Measurements from ENCODE around the gene JAM3. TPM values are rescaled to one million over a fixed set of nuclear protein-coding genes. Genes with fewer than 3 reads are reported as not detected.
A peak's percentile ranks its signal among the peaks of the same experiment; 100 is the strongest.

The JAM3 gene
- polyA plus RNA-seq, 4 donors, result 0.67 to 8.5 (median 4.5) TPM

GRCh38 chr11:134041791-134042696 is 26.8 kb upstream of the JAM3 start:
- H3K36me3 ChIP-seq (ENCODE audit: control insufficient read depth in 3 of 3, insufficient read depth in 2 of 3, low read depth in 1 of 3, low read length in 3 of 3), result no peaks in the 10 kb centered on the region
- no peak overlapping the region for H3K4me3 ChIP-seq (ENCODE audit: low read depth in 1 of 3, low read length in 3 of 3)
- 82 to 86% (median 86%) methylated on average over 29 to 30 of the region's 30 CpGs for WGBS, 3 donors
- no peaks in the 10 kb centered on the region for H3K9me3 ChIP-seq (ENCODE audit: control insufficient read depth in 2 of 2, insufficient read depth in 1 of 2, low read depth in 1 of 2, low read length in 1 of 2)
- peaks cover 0 to 16% (median 0%) of the 10 kb centered on the region in 3 donors for H3K27me3 ChIP-seq (ENCODE audit: control insufficient read depth in 3 of 3, insufficient read depth in 3 of 3, low read length in 3 of 3)
- peak overlapping the region in 1 of 3 donors; percentile 71 for H3K27ac ChIP-seq (ENCODE audit: low read depth in 1 of 3, low read length in 2 of 3)
- peaks cover 0 to 18% (median 0%) of the 10 kb centered on the region in 3 donors for H3K4me1 ChIP-seq (ENCODE audit: control insufficient read depth in 3 of 3, insufficient read depth in 2 of 3, low read depth in 1 of 3, low read length in 2 of 3)
- DNase-seq, result no peak
- FAIRE-seq, result no peak

GRCh38 chr11:134043821-134044420 is 25.0 kb upstream of the JAM3 start:
- Histone ChIP-seq H3K4me3 (ENCODE audit: low read depth in 1 of 3, low read length in 3 of 3) (no peak overlapping the region), H3K4me1 (ENCODE audit: control insufficient read depth in 3 of 3, insufficient read depth in 2 of 3, low read depth in 1 of 3, low read length in 2 of 3) (peaks cover 0 to 4% (median 0%) of the 10 kb centered on the region in 3 donors), H3K9me3 (ENCODE audit: control insufficient read depth in 2 of 2, insufficient read depth in 1 of 2, low read depth in 1 of 2, low read length in 1 of 2) (no peaks in the 10 kb centered on the region), H3K27ac (ENCODE audit: low read depth in 1 of 3, low read length in 2 of 3) (no peak overlapping the region), H3K36me3 (ENCODE audit: control insufficient read depth in 3 of 3, insufficient read depth in 2 of 3, low read depth in 1 of 3, low read length in 3 of 3) (no peaks in the 10 kb centered on the region), H3K27me3 (ENCODE audit: control insufficient read depth in 3 of 3, insufficient read depth in 3 of 3, low read length in 3 of 3) (peaks cover 0 to 16% (median 0%) of the 10 kb centered on the region in 3 donors)
- DNase-seq, result no peak
- 89 to 91% (median 91%) methylated on average over 8 to 9 of the region's 9 CpGs for WGBS, 3 donors
- no peak for FAIRE-seq

- Histone ChIP-seq H3K4me3 (ENCODE audit: low read depth in 1 of 3, low read length in 3 of 3) (no peak overlapping the region), H3K27ac (ENCODE audit: low read depth in 1 of 3, low read length in 2 of 3) (no peak overlapping the region), H3K27me3 (ENCODE audit: control insufficient read depth in 3 of 3, insufficient read depth in 3 of 3, low read length in 3 of 3) (peaks cover 0 to 18% (median 0%) of the 10 kb centered on the region in 3 donors), H3K36me3 (ENCODE audit: control insufficient read depth in 3 of 3, insufficient read depth in 2 of 3, low read depth in 1 of 3, low read length in 3 of 3) (no peaks in the 10 kb centered on the region), H3K4me1 (ENCODE audit: control insufficient read depth in 3 of 3, insufficient read depth in 2 of 3, low read depth in 1 of 3, low read length in 2 of 3) (no peaks in the 10 kb centered on the region), H3K9me3 (ENCODE audit: control insufficient read depth in 2 of 2, insufficient read depth in 1 of 2, low read depth in 1 of 2, low read length in 1 of 2) (no peaks in the 10 kb centered on the region)
- DNase-seq (no peak), FAIRE-seq (no peak)
- 80 to 88% (median 85%) methylated on average over 16 of the region's 16 CpGs for WGBS, 3 donors
Observed at GRCh38 chr11:134044514-134045284, 24.2 kb upstream of the JAM3 start.

GRCh38 chr11:134045799-134046635 is 22.9 kb upstream of the JAM3 start:
- Histone ChIP-seq H3K4me3 (ENCODE audit: low read depth in 1 of 3, low read length in 3 of 3) (no peak overlapping the region), H3K36me3 (ENCODE audit: control insufficient read depth in 3 of 3, insufficient read depth in 2 of 3, low read depth in 1 of 3, low read length in 3 of 3) (no peaks in the 10 kb centered on the region), H3K27me3 (ENCODE audit: control insufficient read depth in 3 of 3, insufficient read depth in 3 of 3, low read length in 3 of 3) (peaks cover 0 to 15% (median 0%) of the 10 kb centered on the region in 3 donors), H3K4me1 (ENCODE audit: control insufficient read depth in 3 of 3, insufficient read depth in 2 of 3, low read depth in 1 of 3, low read length in 2 of 3) (peaks cover 0 to 6% (median 0%) of the 10 kb centered on the region in 3 donors), H3K9me3 (ENCODE audit: control insufficient read depth in 2 of 2, insufficient read depth in 1 of 2, low read depth in 1 of 2, low read length in 1 of 2) (no peaks in the 10 kb centered on the region), H3K27ac (ENCODE audit: low read depth in 1 of 3, low read length in 2 of 3) (no peak overlapping the region)
- 64 to 78% (median 76%) methylated on average over 23 to 25 of the region's 25 CpGs for WGBS, 3 donors
- no peak for DNase-seq
- FAIRE-seq, result no peak

GRCh38 chr11:134046681-134047449 is 22.0 kb upstream of the JAM3 start:
- H3K27ac ChIP-seq (ENCODE audit: low read depth in 1 of 3, low read length in 2 of 3), result peak overlapping the region in 1 of 3 donors; percentile 63
- WGBS, 3 donors, result 84 to 86% (median 86%) methylated on average over 30 of the region's 30 CpGs
- DNase-seq, result no peak
- H3K9me3 ChIP-seq (ENCODE audit: control insufficient read depth in 2 of 2, insufficient read depth in 1 of 2, low read depth in 1 of 2, low read length in 1 of 2), result no peaks in the 10 kb centered on the region
- no peaks in the 10 kb centered on the region for H3K36me3 ChIP-seq (ENCODE audit: control insufficient read depth in 3 of 3, insufficient read depth in 2 of 3, low read depth in 1 of 3, low read length in 3 of 3)
- peaks cover 0 to 15% (median 0%) of the 10 kb centered on the region in 3 donors for H3K27me3 ChIP-seq (ENCODE audit: control insufficient read depth in 3 of 3, insufficient read depth in 3 of 3, low read length in 3 of 3)
- FAIRE-seq, result no peak
- no peak overlapping the region for H3K4me3 ChIP-seq (ENCODE audit: low read depth in 1 of 3, low read length in 3 of 3)
- H3K4me1 ChIP-seq (ENCODE audit: control insufficient read depth in 3 of 3, insufficient read depth in 2 of 3, low read depth in 1 of 3, low read length in 2 of 3), result peaks cover 0 to 6% (median 0%) of the 10 kb centered on the region in 3 donors

GRCh38 chr11:134047586-134047999 is 21.3 kb upstream of the JAM3 start:
- Histone ChIP-seq H3K9me3 (ENCODE audit: control insufficient read depth in 2 of 2, insufficient read depth in 1 of 2, low read depth in 1 of 2, low read length in 1 of 2) (no peaks in the 10 kb centered on the region), H3K4me1 (ENCODE audit: control insufficient read depth in 3 of 3, insufficient read depth in 2 of 3, low read depth in 1 of 3, low read length in 2 of 3) (peaks cover 0 to 6% (median 0%) of the 10 kb centered on the region in 3 donors), H3K27me3 (ENCODE audit: control insufficient read depth in 3 of 3, insufficient read depth in 3 of 3, low read length in 3 of 3) (peaks cover 0 to 15% (median 0%) of the 10 kb centered on the region in 3 donors), H3K27ac (ENCODE audit: low read depth in 1 of 3, low read length in 2 of 3) (peak overlapping the region in 1 of 3 donors; percentile 63), H3K36me3 (ENCODE audit: control insufficient read depth in 3 of 3, insufficient read depth in 2 of 3, low read depth in 1 of 3, low read length in 3 of 3) (no peaks in the 10 kb centered on the region), H3K4me3 (ENCODE audit: low read depth in 1 of 3, low read length in 3 of 3) (no peak overlapping the region)
- no peak for FAIRE-seq
- DNase-seq, result no peak
- 37 to 51% (median 44%) methylated on average over 11 of the region's 11 CpGs for WGBS, 3 donors

GRCh38 chr11:134048028-134048427 is 20.8 kb upstream of the JAM3 start:
- peak overlapping the region in 1 of 3 donors; percentile 17 for H3K27ac ChIP-seq (ENCODE audit: low read depth in 1 of 3, low read length in 2 of 3)
- H3K9me3 ChIP-seq (ENCODE audit: control insufficient read depth in 2 of 2, insufficient read depth in 1 of 2, low read depth in 1 of 2, low read length in 1 of 2), result no peaks in the 10 kb centered on the region
- H3K4me1 ChIP-seq (ENCODE audit: control insufficient read depth in 3 of 3, insufficient read depth in 2 of 3, low read depth in 1 of 3, low read length in 2 of 3), result peaks cover 0 to 6% (median 0%) of the 10 kb centered on the region in 3 donors
- 50 to 77% (median 56%) methylated on average over 9 of the region's 9 CpGs for WGBS, 3 donors
- H3K4me3 ChIP-seq (ENCODE audit: low read depth in 1 of 3, low read length in 3 of 3), result no peak overlapping the region
- H3K27me3 ChIP-seq (ENCODE audit: control insufficient read depth in 3 of 3, insufficient read depth in 3 of 3, low read length in 3 of 3), result peaks cover 0 to 15% (median 0%) of the 10 kb centered on the region in 3 donors
- no peaks in the 10 kb centered on the region for H3K36me3 ChIP-seq (ENCODE audit: control insufficient read depth in 3 of 3, insufficient read depth in 2 of 3, low read depth in 1 of 3, low read length in 3 of 3)
- FAIRE-seq (no peak), DNase-seq (no peak)

All from small intestine (tissue), 7 donors.